Loucy (cell line): ENCODE measurements around the gene PKD2.

Experiments used
- H2AFZ ChIP-seq: fragments of 200-600 bp; sonication (generic); 2 replicates; pipeline ENCODE4 v1.6.0; 2016; ENCODE audit warnings: antibody characterized with exemption, mild to moderate bottlenecking, low read length, moderate library complexity
- H3F3A ChIP-seq: fragments of 200-600 bp; 2 replicates; pipeline ENCODE4 v1.6.0; 2016; ENCODE audit warnings: antibody characterized with exemption, low read depth, mild to moderate bottlenecking
- H3K27me3 ChIP-seq: fragments of 200-600 bp; sonication (generic); 2 replicates; pipeline ENCODE4 v1.6.1; 2014; ENCODE audit warnings: low read length, mild to moderate bottlenecking; ENCODE audit not compliant: insufficient read depth, poor library complexity, severe bottlenecking
- H3K36me3 ChIP-seq: fragments of 200-600 bp; sonication (generic); 2 replicates; pipeline ENCODE4 v1.6.1; 2016; ENCODE audit warnings: low read length; ENCODE audit not compliant: insufficient read depth
- H3K4me1 ChIP-seq: fragments of 200-600 bp; sonication (generic); 2 replicates; pipeline ENCODE4 v1.5.1; 2014; ENCODE audit warnings: low read length, mild to moderate bottlenecking; ENCODE audit not compliant: insufficient read depth, poor library complexity, severe bottlenecking
- H3K4me2 ChIP-seq: fragments of 200-600 bp; sonication (generic); 2 replicates; pipeline ENCODE4 v1.6.0; 2014; ENCODE audit warnings: antibody characterized with exemption, low read length, low read depth, mild to moderate bottlenecking; ENCODE audit not compliant: poor library complexity, severe bottlenecking
- H3K4me3 ChIP-seq: fragments of 200-600 bp; sonication (generic); 2 replicates; pipeline ENCODE4 v1.5.1; 2014; ENCODE audit warnings: low read length, mild to moderate bottlenecking, mixed read lengths; ENCODE audit not compliant: poor library complexity, severe bottlenecking
- H3K79me2 ChIP-seq: fragments of 200-600 bp; sonication (generic); 2 replicates; pipeline ENCODE4 v1.6.1; 2014; ENCODE audit warnings: low read length; ENCODE audit not compliant: insufficient read depth
- H3K9ac ChIP-seq: fragments of 200-600 bp; sonication (generic); 2 replicates; pipeline ENCODE4 v1.6.0; 2014; ENCODE audit warnings: mild to moderate bottlenecking, low read depth, low read length, moderate library complexity; ENCODE audit not compliant: poor library complexity, severe bottlenecking
- H3K9me2 ChIP-seq: fragments of 200-600 bp; sonication (generic); replicated peaks from 2 replicates; pipeline ENCODE4 v1.6.1; 2016; ENCODE audit warnings: low read depth, low read length, mixed read lengths
- H3K9me3 ChIP-seq: fragments of 200-600 bp; sonication (generic); 2 replicates; pipeline ENCODE4 v1.6.1; 2014; ENCODE audit warnings: mild to moderate bottlenecking, antibody characterized with exemption, low read length, low read depth; ENCODE audit not compliant: insufficient read depth
- H4K20me1 ChIP-seq: fragments of 200-600 bp; sonication (generic); 2 replicates; pipeline ENCODE4 v1.6.0; 2014; ENCODE audit warnings: antibody characterized with exemption, low read length, mild to moderate bottlenecking; ENCODE audit not compliant: insufficient read depth, poor library complexity, severe bottlenecking
- CTCF ChIP-seq: fragments of 200-600 bp; sonication (generic); conservative IDR thresholded peaks from 2 replicates; pipeline ENCODE4 v1.5.1; 2014; ENCODE audit warnings: mild to moderate bottlenecking, antibody characterized with exemption, low read length
- EZH2phosphoT487 ChIP-seq: fragments of 200-600 bp; IDR thresholded peaks from 2 replicates; pipeline ENCODE4 v1.6.1; 2018; ENCODE audit warnings: antibody characterized with exemption, mild to moderate bottlenecking, moderate library complexity, borderline replicate concordance

Gene PKD2

GRCh38 chr4:88062311-88062710 is 54.9 kb downstream of the PKD2 start:
- no peaks in the 10 kb centered on the region for H3K4me1 ChIP-seq
- H3K27me3 ChIP-seq, result no peaks in the 10 kb centered on the region
- H3K4me3 ChIP-seq, result no peak overlapping the region
- H3F3A ChIP-seq, result no peaks in the 10 kb centered on the region
- H3K36me3 ChIP-seq, result peaks cover 30% of the 10 kb centered on the region; the same call in 1 of the 2 replicates
- no peaks in the 10 kb centered on the region for H3K9me2 ChIP-seq
- TF ChIP-seq CTCF (no peak), EZH2phosphoT487 (no peak)
- no peak overlapping the region for H3K9ac ChIP-seq
- no peak overlapping the region for H3K4me2 ChIP-seq
- no peaks in the 10 kb centered on the region for H4K20me1 ChIP-seq
- H2AFZ ChIP-seq, result no peak overlapping the region
- no peaks in the 10 kb centered on the region for H3K9me3 ChIP-seq
- H3K79me2 ChIP-seq, result no peaks in the 10 kb centered on the region

- Histone ChIP-seq H3K79me2 (no peaks in the 10 kb centered on the region), H3K36me3 (peaks cover 31% of the 10 kb centered on the region; the same call in 1 of the 2 replicates), H3K9ac (no peak overlapping the region), H3F3A (no peaks in the 10 kb centered on the region), H3K4me1 (no peaks in the 10 kb centered on the region), H3K4me2 (no peak overlapping the region), H3K27me3 (no peaks in the 10 kb centered on the region), H4K20me1 (no peaks in the 10 kb centered on the region), H3K4me3 (no peak overlapping the region), H3K9me2 (no peaks in the 10 kb centered on the region), H2AFZ (no peak overlapping the region), H3K9me3 (no peaks in the 10 kb centered on the region)
- TF ChIP-seq CTCF (no peak), EZH2phosphoT487 (no peak)
Measured at GRCh38 chr4:88062843-88063242, 55.4 kb downstream of the PKD2 start.

DNA sequence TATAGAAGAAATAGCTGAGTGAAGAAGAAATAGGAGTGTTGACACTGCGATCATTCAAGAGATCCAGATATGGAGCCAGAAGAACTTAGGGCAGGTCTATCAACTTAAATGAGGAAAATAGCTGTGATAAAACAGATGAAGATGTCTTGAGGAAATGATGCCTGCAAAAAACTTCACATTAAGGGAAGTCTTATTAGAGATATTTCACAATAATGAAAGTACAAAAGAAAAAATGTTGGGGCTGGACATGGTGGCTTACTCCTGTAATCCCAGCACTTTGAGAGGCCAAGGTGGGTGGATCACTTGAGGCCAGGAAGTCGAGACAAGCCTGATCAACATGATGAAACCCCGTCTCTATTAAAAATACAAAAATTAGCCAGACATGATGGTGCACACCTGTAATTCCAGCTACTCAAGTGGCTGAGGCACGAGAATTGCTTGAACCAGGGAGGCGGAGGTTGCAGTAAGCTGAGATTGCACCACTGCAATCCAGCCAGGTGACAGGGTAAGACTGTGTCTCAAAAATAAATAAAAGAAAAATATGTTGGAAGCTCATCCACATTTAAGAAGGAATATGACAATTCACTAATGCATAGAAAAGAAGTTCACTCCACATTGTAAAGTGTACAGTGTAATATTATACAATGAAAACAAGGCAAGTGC is 56.3 kb downstream of the PKD2 start:
- TF ChIP-seq CTCF (no peak), EZH2phosphoT487 (no peak)
- Histone ChIP-seq H3K4me2 (no peak overlapping the region), H3K9ac (no peak overlapping the region), H3K27me3 (no peaks in the 10 kb centered on the region), H3K79me2 (no peaks in the 10 kb centered on the region), H2AFZ (no peak overlapping the region), H4K20me1 (no peaks in the 10 kb centered on the region), H3K4me3 (no peak overlapping the region), H3K4me1 (no peaks in the 10 kb centered on the region), H3K9me2 (no peaks in the 10 kb centered on the region), H3K36me3 (peaks cover 40% of the 10 kb centered on the region), H3F3A (no peaks in the 10 kb centered on the region), H3K9me3 (peaks cover 5% of the 10 kb centered on the region; the same call in 1 of the 2 replicates)
